ENCODE measurements around the gene TNP2.

The TNP2 gene

DNA sequence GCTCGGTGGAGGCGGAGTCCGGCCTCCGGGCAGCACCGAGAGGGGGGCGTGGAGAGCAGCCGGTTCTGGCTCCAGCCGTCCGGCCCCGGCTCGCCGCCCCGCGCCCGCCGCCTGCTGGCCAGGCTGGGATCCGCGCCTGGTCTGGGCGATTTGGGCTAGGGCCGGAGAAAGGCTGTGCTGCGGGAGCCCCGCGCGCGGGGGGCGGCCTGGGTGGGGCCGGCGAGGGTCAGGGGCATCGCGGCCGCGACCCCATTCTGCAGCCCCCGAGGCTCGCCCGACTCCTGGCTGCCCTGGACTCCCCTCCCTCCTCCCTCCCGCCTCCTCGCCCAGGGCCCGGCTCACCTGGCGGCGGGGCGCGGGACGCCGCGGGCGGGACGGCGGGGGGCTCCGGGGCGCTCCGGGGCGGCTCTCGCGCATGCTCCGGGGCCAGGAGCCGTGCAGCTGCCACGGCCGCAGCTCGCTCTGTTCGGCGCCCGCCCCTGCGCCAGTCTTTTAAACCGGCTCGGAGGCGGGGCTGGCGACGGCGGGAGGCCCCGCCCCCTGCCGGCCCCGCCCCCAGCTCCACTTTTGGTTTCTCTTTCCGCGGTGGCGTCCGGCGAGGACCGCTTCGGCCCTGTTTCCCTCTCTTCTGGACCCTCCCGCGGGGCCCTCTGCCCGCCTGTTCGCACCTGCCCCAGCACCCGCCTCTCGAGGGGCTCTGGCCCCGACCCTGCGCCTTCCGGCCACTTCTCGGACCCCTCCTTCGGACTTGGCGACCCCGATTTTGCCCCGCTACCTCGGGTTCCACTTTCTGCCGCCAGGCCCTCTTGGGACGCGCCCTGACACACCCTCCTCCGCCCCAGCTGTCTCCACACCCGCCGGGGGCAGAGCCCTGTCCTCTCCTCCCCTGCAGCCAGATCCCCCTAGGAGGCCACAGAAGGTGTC is 13.1 kb downstream of the TNP2 start, which contains the start of gene SOCS1:
SOCS1 (minus strand) TSS at position 468 of the 924 bp plus-strand sequence. CDS start 726 bp downstream, outside the sequence.
- DNase-seq (ENCODE audit: low spot score): peak; percentile 92

DNA sequence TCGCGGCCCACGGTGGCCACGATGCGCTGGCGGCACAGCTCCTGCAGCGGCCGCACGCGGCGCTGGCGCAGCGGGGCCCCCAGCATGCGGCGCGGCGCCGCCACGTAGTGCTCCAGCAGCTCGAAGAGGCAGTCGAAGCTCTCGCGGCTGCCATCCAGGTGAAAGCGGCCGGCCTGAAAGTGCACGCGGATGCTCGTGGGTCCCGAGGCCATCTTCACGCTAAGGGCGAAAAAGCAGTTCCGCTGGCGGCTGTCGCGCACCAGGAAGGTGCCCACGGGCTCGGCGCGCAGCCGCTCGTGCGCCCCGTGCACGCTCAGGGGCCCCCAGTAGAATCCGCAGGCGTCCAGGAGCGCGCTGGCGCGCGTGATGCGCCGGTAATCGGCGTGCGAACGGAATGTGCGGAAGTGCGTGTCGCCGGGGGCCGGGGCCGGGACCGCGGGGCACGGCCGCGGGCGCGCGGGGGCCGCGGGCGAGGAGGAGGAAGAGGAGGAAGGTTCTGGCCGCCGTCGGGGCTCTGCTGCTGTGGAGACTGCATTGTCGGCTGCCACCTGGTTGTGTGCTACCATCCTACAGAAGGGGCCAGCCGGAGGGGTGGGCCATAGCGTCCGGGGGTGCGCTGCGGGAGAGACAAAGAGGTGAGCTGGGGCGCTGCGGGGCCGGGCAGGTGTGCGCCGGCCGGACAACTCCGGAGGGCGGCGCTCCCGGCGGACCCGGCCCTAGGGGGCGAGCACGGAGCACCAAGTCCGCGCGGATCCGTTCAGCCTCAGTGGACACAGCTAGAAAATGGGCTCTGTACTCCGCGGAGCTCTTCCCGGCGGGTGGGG is 14.0 kb downstream of the TNP2 start:
- DNase-seq (ENCODE audit: low spot score): peak; percentile 36

DNA sequence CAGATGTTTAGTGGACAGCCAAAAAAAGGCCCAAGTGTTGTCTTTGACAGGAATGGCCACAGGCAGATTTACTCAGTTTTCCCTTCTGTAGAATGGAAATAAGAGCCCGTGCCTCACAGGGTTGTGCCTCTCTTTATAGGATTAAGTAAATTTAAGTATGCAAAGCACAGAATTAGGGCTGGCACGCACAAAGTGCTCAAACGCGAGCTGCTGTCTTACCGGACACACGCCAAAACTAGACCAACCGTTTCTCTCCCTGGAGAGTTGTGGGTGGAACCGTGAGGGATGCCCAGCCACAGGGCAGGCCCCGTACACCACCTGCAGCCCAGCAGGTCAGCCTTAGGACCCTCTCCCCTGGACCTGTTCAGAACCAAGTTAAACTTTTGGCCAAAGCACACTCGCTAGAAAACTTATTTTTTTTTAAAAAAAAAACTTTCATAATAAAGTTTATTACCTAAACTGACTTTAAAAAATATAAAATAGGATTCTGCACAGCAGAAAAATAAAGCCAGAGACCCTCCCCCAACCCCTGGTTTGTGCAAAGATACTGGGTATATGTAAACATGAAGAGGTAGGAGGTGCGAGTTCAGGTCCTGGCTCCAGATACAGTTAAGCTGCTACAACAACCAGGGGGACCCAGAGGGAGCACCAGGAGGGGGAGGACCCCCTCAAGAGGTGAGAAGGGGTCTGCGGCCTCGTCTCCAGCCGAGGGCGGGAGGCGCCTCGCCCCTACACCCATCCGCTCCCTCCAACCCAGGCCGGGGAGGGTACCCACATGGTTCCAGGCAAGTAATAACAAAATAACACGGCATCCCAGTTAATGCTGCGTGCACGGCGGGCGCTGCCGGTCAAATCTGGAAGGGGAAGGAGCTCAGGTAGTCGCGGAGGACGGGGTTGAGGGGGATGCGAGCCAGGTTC is 14.9 kb downstream of the TNP2 start:
- no peak for DNase-seq (ENCODE audit: low spot score)

DNA sequence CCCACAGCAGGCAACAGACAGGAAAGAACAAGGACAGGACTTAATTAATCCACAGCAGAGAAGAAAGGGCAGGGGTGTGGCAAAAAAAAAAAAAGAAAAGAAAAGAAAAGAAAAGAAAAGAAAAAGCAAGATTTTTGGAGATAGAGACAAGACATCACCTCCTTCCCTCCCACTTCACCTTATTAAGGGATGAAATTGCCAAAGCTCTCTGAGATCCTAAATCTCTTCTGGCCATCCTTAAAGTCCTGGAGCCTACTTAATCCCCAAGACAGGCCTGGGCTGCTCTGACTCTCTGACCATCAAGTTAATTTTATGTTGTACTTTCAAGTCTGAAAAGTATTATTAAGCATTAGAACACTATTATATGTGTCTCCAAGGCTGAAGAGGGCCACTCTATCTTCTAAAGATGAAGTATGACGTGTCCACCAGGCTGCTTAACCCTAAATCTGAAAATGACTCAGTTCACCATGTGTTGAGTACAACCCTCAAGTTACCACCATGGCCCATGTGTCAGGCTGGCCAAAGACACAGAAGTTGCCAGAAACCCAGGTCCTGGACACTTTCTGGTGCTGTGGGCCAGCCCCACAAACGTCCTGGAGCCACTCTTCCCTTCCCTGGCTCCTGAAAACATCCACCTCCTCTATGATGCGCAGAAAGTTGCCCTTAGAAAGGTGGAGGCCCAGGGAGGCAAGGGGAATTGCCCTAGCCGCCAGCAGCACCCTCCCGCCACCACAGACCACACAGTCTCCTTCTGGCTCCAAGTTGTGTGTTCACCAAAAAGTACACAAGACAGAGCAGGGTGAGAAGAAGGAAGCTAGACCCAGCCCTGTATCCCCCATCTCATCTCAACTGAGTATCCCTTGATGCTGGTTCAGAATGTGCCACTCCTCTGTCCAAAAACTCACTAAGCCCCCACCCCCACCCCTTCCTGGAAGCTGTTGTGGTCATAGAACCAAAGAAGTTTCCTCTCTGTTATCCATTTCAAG is 15.8 kb downstream of the TNP2 start:
- DNase-seq (ENCODE audit: low spot score): peak; percentile 31

DNA sequence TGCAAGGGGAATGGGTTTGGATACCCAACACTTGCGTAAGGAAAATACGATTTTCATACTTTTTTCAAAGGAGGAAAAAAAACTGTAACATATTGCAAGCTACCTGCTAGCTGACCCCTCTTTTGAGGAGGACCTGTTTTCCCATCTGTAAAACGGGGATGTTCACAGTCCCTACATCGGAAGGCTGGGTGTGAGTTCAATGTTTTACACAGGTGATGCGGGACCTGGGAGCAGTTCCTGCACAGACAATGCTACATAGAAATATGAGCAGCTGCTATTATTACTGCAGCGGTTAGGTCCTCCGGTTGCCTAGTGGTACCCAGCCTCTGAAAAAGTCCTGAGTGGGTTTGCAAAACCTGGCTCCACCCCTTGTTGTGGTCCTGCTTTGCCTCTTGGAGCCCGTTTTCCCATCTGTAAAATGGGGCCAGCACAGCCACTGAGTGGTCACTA is 16.6 kb downstream of the TNP2 start:
- DNase-seq (ENCODE audit: low spot score): no peak

DNA sequence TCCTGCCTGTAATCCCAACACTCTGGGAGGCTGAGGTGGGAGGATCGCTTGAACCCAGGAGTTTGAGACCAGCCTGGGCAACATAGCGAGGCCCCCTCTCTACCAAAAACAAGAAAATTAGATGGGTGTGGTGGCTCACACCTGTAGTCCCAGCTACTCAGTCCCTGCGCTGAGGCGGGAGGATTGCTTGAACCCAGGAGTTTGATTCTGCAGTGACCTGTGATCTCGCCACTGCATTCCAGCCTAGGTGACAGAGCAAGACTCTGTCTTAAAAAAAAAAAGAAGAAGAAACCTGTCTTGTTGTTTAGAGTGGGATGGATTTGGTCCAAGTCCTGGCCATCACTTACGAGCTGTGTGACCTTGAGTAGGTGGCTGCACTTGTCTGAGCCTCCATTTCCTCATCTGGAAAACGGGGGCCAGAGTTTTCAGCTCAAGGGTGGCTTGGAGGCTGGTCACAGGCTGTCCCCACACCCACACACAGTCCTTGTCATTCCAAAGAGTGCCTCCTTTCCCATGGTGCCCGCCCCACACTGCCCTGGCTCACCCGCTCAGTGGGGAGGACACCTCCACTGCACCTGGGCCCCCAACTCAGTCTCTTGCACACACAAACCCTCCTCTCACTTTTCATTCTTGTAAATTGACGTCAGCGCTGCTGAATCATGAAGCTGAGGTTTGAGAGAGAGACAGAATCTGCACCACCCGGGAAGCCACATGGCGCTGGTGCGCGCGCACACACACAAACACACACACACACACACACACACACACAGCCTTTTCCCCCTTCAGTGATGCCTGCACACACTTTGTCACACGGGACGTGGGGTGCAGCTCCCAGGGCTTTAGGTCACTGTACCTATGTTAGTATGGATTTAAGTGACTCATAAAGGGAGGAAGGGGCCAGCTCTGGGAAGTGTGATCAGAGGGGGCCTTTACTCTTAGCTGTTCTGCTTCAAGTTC is 17.3 kb downstream of the TNP2 start:
- peak; percentile 41 for DNase-seq (ENCODE audit: low spot score)

DNA sequence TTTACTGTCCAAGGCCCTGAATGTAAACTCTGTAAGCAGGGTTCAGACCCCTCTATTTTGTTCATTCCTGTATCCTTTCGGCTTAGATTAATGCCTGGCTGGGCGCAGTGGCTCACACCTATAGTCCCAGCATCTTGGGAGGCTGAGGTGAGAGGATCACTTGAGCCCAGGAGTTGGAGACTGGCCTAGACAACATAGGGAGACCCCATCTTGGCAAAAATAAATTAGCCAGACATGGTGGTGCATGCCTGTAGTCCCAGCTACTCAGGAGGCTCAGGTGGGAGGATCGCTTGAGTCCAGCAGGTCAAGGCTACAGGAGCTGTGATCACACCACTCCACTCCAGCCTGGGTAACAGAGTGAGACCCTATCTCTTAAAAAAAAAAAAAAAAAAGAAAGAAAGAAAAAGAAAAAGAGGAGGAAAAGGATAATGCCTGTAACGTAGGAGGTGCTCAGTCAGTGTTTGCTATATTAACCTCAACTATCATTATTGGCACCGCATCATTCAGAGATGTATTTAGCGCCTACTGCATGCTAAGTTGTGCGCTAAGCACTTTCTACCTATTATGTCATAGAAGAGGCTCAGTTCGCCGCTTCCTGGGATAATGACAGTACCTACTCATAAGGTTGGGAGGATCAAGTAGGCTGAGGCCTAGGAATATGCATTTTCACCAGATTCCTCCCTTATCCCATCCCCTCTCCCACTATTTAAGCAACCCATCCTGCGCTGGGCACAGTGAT is 18.2 kb downstream of the TNP2 start:
- DNase-seq (ENCODE audit: low spot score): no peak

DNA sequence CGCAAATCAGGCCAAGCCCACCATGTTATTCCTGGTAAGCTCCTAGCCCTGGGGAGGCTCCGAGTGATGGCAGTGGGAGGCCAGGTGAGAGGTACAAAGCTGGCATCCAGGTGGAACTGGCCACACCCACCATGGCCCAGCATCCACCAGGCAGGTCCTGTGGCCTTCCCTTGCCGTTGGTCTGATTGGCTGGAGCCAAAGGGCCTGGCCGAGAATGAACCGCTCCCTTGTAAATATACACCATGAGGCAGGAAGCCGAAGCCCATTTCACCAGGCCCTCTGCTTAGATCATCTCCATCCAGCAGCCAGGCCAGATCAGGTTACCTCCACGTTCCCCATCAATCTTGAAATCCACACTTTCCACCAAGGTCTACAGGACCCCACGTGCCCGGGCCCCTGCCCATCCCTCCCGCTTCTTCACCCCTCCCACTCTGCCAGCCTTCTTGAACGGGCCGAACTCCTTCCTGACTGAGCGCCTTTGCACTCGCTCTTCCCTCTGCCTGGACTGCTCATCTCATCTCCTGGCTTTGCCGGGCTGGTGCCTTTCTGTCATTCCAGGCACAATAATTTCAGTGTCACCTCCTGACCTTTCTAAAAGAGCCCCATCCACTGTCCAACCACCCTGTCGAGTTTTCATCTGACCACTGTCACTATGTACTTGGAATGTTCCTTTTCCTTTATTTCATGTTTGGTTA is 18.9 kb downstream of the TNP2 start:
- no peak for DNase-seq (ENCODE audit: low spot score)

DNA sequence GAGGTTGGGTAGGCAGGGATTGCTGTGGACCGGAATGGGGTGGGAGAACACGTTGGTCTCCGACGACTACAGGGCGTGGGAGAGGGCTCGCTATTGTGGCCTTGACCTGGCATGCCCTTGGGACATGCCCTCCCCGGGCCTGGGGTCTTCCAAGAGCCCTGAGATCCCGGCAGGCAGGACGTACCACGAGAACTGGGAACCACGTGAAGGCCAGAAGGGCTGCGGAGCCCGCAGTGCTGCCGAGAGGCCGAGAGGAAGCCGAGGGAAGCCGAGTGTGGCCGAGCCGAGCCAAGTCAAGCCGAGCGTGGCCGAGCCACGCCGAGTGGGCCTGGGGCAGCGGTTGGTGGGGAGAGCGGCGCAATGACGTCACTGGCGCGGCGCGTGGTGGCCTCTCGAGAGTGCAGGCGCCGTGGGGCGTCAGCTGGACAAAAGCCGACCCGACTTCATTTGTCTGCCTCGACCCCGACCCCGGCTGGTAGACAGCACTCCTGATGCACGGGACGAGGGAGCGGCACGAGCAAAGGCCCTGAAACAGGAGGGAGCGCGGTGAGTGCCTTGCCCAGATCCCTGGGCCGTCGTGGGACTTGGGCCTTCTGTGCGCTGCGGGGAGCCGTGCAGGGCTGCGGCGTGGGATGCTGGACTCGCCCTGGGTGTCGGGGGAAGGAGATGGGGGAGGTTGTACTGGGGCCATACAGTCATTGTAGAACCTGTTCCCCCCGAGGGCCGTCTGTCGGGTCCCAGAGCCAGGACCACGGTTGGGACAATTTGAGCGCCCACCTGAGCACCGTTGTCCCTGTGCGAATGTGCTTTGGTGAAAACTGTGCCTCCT is 19.7 kb downstream of the TNP2 start:
- DNase-seq (ENCODE audit: low spot score): no peak

DNA sequence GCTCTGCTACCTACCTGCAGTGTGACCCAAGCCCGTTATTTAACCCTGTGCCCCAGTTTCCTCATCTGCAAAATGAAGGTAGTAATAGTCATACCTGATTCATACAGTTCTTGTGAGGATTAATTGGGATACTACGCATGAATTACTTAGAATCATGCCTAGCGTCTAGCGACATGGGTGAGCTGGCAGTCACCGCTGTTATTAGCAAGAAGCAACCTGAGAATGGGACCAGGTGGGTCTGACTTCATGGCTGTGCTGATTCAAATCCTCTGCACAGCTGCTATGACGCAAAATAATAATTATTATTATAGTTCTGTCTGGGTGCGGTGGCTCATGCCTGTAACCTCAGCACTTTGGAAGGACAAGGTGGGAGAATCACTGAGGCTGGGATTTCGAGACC is 21.0 kb downstream of the TNP2 start:
- DNase-seq (ENCODE audit: low spot score): no peak

DNA sequence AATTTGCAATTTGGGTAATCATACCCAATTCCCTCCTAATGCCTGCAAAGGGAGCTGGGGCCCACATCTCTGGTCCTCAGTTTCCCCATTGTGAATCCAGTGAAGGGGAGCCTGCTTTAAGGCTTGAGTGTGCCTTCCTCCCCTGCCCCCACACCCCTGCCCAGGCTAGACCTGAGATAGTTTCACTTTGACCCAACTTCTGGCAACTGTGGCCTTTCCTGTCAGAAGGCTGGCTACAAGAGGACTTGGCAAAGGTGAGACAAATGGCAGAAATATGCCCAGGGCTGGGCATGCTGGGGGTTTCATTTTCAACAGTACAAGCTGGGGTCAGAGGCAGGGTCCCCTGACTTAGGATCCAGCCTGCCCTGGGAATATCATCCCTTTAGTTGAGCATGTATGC is 23.1 kb downstream of the TNP2 start:
- no peak for DNase-seq (ENCODE audit: low spot score)

DNA sequence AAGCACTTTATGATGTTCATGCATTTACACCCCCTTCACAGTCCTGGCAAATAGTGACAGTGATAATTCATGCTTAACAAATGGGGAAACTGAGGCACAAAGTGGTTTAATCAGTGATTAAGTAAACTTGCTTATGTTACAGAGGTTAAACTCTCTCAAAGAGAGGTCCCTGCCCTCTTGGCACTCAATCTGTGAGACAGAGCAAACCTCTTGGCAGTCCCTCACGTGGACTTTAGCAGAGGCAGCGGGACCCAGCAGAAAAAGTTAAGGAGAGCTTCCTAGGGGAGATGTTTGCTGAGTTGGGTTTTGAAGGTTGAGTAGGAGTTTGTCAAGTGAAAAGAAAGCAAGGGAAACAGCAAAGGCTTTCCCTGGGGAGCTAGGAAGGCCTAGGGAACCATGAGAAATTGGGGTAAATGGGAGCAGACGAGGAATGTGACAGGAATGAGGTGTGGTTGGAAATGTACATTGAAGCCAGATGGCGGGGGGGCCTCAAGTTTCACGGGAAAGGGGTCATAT is 23.8 kb downstream of the TNP2 start:
- no peak for DNase-seq (ENCODE audit: low spot score)

DNA sequence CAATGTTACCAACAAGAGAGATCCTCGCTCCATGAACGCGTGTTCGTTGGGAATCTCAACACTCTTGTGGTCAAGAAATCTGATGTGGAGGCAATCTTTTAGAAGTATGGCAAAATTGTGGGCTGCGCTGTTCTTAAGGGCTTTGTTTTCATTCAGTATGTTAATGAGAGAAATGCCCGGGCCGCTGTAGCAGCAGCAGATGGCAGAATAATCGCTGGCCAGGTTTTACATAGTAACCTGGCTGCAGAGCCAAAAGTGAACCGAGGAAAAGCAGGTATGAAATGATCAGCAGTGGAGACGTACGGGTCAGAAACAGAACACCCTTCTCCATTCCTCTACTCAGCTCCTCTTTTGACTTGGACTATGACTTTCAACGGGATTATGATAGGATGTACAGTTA is 26.5 kb downstream of the TNP2 start:
- DNase-seq (ENCODE audit: low spot score): no peak

DNA sequence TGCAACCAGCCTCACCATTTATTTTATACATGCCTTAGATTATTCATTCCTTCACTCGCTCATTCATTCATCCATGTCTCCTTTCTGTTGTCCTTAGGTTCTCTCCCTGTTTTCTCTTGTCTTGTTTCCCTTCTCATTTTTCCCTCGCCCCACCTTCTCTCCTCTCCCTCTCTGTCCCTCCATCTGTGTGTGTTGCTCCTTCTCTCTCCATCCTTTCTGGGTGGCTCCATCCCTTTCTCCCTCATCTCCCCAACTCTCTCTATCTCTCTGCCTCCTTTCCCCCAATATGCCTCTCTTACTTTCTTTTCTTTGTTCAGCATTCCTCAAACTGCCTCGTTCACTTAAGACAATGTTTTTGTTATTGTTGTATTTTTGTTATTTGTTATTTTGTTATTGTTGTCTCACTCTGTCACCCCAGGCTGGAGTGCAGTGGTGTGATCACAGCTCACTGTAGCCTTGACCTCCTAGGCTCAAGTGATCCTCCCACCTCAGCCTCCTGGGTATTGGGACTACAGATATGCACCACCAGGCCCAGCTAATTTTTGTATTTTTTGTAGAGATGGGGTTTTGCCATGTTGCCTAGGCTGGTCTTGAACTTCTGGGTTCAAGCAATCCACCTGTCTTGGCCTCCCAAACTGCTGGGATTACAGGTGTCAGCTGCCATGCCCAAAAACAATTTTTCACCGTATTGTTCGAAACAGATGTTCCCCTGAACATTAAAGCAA is 27.5 kb downstream of the TNP2 start:
- DNase-seq (ENCODE audit: low spot score): no peak

DNA sequence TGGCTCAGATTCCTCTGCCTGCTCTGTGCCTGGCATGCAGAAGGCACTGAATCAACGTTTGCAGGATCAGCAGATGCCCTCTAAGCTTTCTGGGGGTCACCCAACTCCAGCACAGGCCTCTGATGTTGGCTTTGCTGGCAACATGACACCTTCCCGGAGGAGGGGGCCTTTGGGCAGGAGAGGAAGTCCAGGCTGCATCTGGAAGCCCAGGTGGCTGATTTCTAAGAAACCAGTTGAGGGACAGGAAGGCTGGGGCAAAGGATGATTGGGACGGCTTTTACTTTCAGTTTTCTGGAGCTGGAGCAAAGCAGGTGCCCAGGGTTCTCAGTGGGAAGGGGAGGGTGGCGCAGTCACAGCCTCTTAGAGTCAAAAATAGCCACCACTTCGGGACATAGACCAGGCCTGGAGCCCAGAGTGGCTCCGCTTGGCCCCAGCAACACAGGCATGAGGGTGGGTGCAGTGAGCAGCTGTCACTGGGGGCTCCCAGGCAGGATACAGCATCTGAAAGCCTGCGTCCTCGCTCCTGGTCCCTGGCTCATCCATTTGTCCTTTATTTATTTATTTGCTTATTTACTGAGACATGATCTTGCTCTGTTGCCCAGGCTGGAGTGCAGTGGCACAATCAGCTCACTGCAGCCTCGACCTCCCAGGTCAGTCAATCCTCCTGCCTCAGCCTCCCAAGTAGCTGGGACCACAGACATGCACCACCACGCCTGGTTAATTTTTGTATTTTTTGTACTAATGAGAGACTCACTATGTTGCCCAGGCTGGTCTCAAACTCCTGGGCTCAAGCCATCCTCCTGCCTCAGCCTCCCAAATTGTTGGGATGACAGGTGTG is 28.3 kb downstream of the TNP2 start:
- DNase-seq (ENCODE audit: low spot score): no peak
